K562 (cell line): Measurements from ENCODE around the gene NBPF6.

Experiments
- POLR2A ChIP-seq: fragments of 450-650 bp; conservative IDR thresholded peaks from 2 replicates; pipeline ENCODE4 v1.6.1; 2016
- ZFP36 ChIP-seq: fragments of 150-350 bp; IDR thresholded peaks from 2 replicates; pipeline ENCODE4 v1.6.1; 2018; ENCODE audit warnings: low read length, low read depth; ENCODE audit not compliant: partially characterized antibody

GRCh38 chr1:108502624-108503023 is 52.5 kb downstream of the NBPF6 start:
- no peak for TF ChIP-seq ZFP36
- no peak for TF ChIP-seq POLR2A
